Measurements from ENCODE around the gene CLEC16A. TPM values are rescaled to one million over a fixed set of nuclear protein-coding genes. Genes with fewer than 3 reads are reported as not detected.
A peak's percentile ranks its signal among the peaks of the same experiment; 100 is the strongest.

Gene CLEC16A
- total RNA-seq, 2 experiments from 2014 or later = 30.9 to 35.1 TPM

- Mint-ChIP-seq H3K27ac (no peak overlapping the region), H3K4me1 (peaks cover 33% of the 10 kb centered on the region), H3K27me3 (no peaks in the 10 kb centered on the region), H3K36me3 (ENCODE audit: low read depth) (peaks cover 76% of the 10 kb centered on the region), H3K9me3 (no peaks in the 10 kb centered on the region), H3K4me3 (no peak overlapping the region)
- ChIA-PET POLR2A (no interaction called here), CTCF (interaction anchor here (0.6 to 2.5 kb wide), 8 partner anchors 10 to 71 kb away, joined by 3 to 7 read pairs (median 4); no protein-coding TSS in a partner anchor)
- DNase-seq = no peak
Observed at GRCh38 chr16:11035096-11035495, 90.7 kb downstream of the CLEC16A start.

GRCh38 chr16:11036040-11036439 is 91.7 kb downstream of the CLEC16A start:
- no peak for DNase-seq
- Mint-ChIP-seq H3K4me3 (no peak overlapping the region), H3K27ac (no peak overlapping the region), H3K9me3 (no peaks in the 10 kb centered on the region), H3K36me3 (ENCODE audit: low read depth) (peaks cover 70% of the 10 kb centered on the region), H3K4me1 (peaks cover 33% of the 10 kb centered on the region), H3K27me3 (no peaks in the 10 kb centered on the region)
- ChIA-PET CTCF (interaction anchor here (0.7 to 1.7 kb wide), 6 partner anchors 10 to 220 kb away, joined by 3 to 4 read pairs (median 4); partner anchors contain the start of gene SOCS1), POLR2A (interaction anchor here (0.6 kb wide), 1 partner anchor 119 kb away, joined by 3 read pairs; no protein-coding TSS in a partner anchor)

GRCh38 chr16:11036868-11037410 is 92.6 kb downstream of the CLEC16A start:
- DNase-seq = no peak
- Mint-ChIP-seq H3K27me3 (no peaks in the 10 kb centered on the region), H3K36me3 (ENCODE audit: low read depth) (peaks cover 67% of the 10 kb centered on the region), H3K4me3 (no peak overlapping the region), H3K4me1 (peaks cover 35% of the 10 kb centered on the region), H3K9me3 (no peaks in the 10 kb centered on the region), H3K27ac (no peak overlapping the region)
- POLR2A ChIA-PET = no interaction called here
- CTCF ChIA-PET = interaction anchor here (0.7 to 1.7 kb wide), 4 partner anchors 9 to 219 kb away, joined by 3 to 4 read pairs (median 4); partner anchors contain the start of gene SOCS1

GRCh38 chr16:11038305-11038704 is 93.9 kb downstream of the CLEC16A start:
- ChIA-PET CTCF (interaction anchor here (1.2 kb wide), 1 partner anchor 62 kb away, joined by 3 read pairs; no protein-coding TSS in a partner anchor), POLR2A (no interaction called here)
- Mint-ChIP-seq H3K27ac (peak overlapping the region; percentile 3), H3K4me1 (peaks cover 25% of the 10 kb centered on the region), H3K36me3 (ENCODE audit: low read depth) (peaks cover 57% of the 10 kb centered on the region), H3K4me3 (no peak overlapping the region), H3K9me3 (no peaks in the 10 kb centered on the region), H3K27me3 (no peaks in the 10 kb centered on the region)
- no peak for DNase-seq

- ChIA-PET CTCF (interaction anchor here (1.2 kb wide), 1 partner anchor 62 kb away, joined by 3 read pairs; no protein-coding TSS in a partner anchor), POLR2A (no interaction called here)
- Mint-ChIP-seq H3K27ac (no peak overlapping the region), H3K4me1 (peaks cover 25% of the 10 kb centered on the region), H3K27me3 (no peaks in the 10 kb centered on the region), H3K36me3 (ENCODE audit: low read depth) (peaks cover 56% of the 10 kb centered on the region), H3K9me3 (no peaks in the 10 kb centered on the region), H3K4me3 (no peak overlapping the region)
- DNase-seq = no peak
Observed at GRCh38 chr16:11038777-11039176, 94.4 kb downstream of the CLEC16A start.

- POLR2A ChIA-PET = no interaction called here
- Mint-ChIP-seq H3K27ac (no peak overlapping the region), H3K4me1 (peaks cover 15% of the 10 kb centered on the region), H3K27me3 (no peaks in the 10 kb centered on the region), H3K9me3 (no peaks in the 10 kb centered on the region), H3K4me3 (no peak overlapping the region), H3K36me3 (ENCODE audit: low read depth) (peaks cover 50% of the 10 kb centered on the region)
- CTCF ChIA-PET = no interaction called here
- DNase-seq = no peak
Observed at GRCh38 chr16:11039726-11040125, 95.4 kb downstream of the CLEC16A start.

GRCh38 chr16:11042191-11042590 is 97.8 kb downstream of the CLEC16A start:
- Mint-ChIP-seq H3K4me3 (no peak overlapping the region), H3K9me3 (no peaks in the 10 kb centered on the region), H3K4me1 (peaks cover 25% of the 10 kb centered on the region), H3K27me3 (no peaks in the 10 kb centered on the region), H3K27ac (no peak overlapping the region), H3K36me3 (ENCODE audit: low read depth) (peaks cover 57% of the 10 kb centered on the region)
- CTCF ChIA-PET = interaction anchor here (1.6 kb wide), 1 partner anchor 10 kb away, joined by 3 read pairs; no protein-coding TSS in a partner anchor
- DNase-seq = no peak
- POLR2A ChIA-PET = no interaction called here

GRCh38 chr16:11045441-11045840 is 101.1 kb downstream of the CLEC16A start:
- Mint-ChIP-seq H3K4me1 (peaks cover 43% of the 10 kb centered on the region), H3K36me3 (ENCODE audit: low read depth) (peaks cover 60% of the 10 kb centered on the region), H3K9me3 (no peaks in the 10 kb centered on the region)

GRCh38 chr16:11045846-11046245 is 101.5 kb downstream of the CLEC16A start:
- H3K27me3 Mint-ChIP-seq = no peaks in the 10 kb centered on the region

More at GRCh38 chr16:11045441-11045840, 101.1 kb downstream of the CLEC16A start:
- POLR2A ChIA-PET = no interaction called here
- Mint-ChIP-seq H3K27ac (no peak overlapping the region), H3K4me3 (no peak overlapping the region), H3K27me3 (no peaks in the 10 kb centered on the region)
- CTCF ChIA-PET = interaction anchor here (0.8 to 1.9 kb wide), 5 partner anchors 9 to 31 kb away, joined by 3 to 7 read pairs (median 4); no protein-coding TSS in a partner anchor
- no peak for DNase-seq

GRCh38 chr16:11046382-11046931 is 102.1 kb downstream of the CLEC16A start:
- H3K27ac Mint-ChIP-seq = no peak overlapping the region
- no peak overlapping the region for H3K4me3 Mint-ChIP-seq
- peaks cover 62% of the 10 kb centered on the region for H3K36me3 Mint-ChIP-seq (ENCODE audit: low read depth)
- no peak for DNase-seq
- POLR2A ChIA-PET = no interaction called here
- no peaks in the 10 kb centered on the region for H3K27me3 Mint-ChIP-seq
- CTCF ChIA-PET = interaction anchor here (0.8 to 1.9 kb wide), 5 partner anchors 9 to 32 kb away, joined by 3 to 7 read pairs (median 4); no protein-coding TSS in a partner anchor
- H3K4me1 Mint-ChIP-seq = peaks cover 51% of the 10 kb centered on the region
- H3K9me3 Mint-ChIP-seq = no peaks in the 10 kb centered on the region

More at GRCh38 chr16:11045846-11046245, 101.5 kb downstream of the CLEC16A start:
- no peak for DNase-seq
- Mint-ChIP-seq H3K4me3 (no peak overlapping the region), H3K36me3 (ENCODE audit: low read depth) (peaks cover 62% of the 10 kb centered on the region), H3K9me3 (no peaks in the 10 kb centered on the region), H3K27ac (no peak overlapping the region), H3K4me1 (peaks cover 47% of the 10 kb centered on the region)
- CTCF ChIA-PET = interaction anchor here (0.8 to 1.9 kb wide), 5 partner anchors 9 to 31 kb away, joined by 3 to 7 read pairs (median 4); no protein-coding TSS in a partner anchor
- POLR2A ChIA-PET = no interaction called here

- CTCF ChIA-PET = interaction anchor here (1.0 kb wide), 1 partner anchor 14 kb away, joined by 3 read pairs; no protein-coding TSS in a partner anchor
- Mint-ChIP-seq H3K4me3 (no peak overlapping the region), H3K27me3 (no peaks in the 10 kb centered on the region), H3K4me1 (peaks cover 53% of the 10 kb centered on the region), H3K36me3 (ENCODE audit: low read depth) (peaks cover 61% of the 10 kb centered on the region), H3K27ac (no peak overlapping the region), H3K9me3 (no peaks in the 10 kb centered on the region)
- POLR2A ChIA-PET = no interaction called here
- no peak for DNase-seq
Observed at GRCh38 chr16:11047057-11047456, 102.7 kb downstream of the CLEC16A start.

- H3K27ac Mint-ChIP-seq = no peak overlapping the region
- H3K4me1 Mint-ChIP-seq = peaks cover 64% of the 10 kb centered on the region
- H3K9me3 Mint-ChIP-seq = no peaks in the 10 kb centered on the region
- H3K4me3 Mint-ChIP-seq = no peak overlapping the region
- ChIA-PET CTCF (interaction anchor here (0.6 to 1.0 kb wide), 2 partner anchors 15 to 203 kb away, joined by 3 read pairs; no protein-coding TSS in a partner anchor), POLR2A (no interaction called here)
- DNase-seq = no peak
- H3K36me3 Mint-ChIP-seq (ENCODE audit: low read depth) = peaks cover 63% of the 10 kb centered on the region
- H3K27me3 Mint-ChIP-seq = no peaks in the 10 kb centered on the region
Observed at GRCh38 chr16:11047939-11048800, 103.8 kb downstream of the CLEC16A start.

Data from activated CD4-positive, alpha-beta T cell treated with anti-CD3 and anti-CD28 coated beads, Interleukin-2, amount 10 ng/mL, durations not matched to agents 7 days and 5 days (primary cell).